C4-2B (cell line): ENCODE measurements around the gene DNAH2.

Experiments used
- H3K27ac ChIP-seq: fragments of 450-650 bp; 2 replicates; pipeline ENCODE4 v1.5.1; 2017
- ZFX ChIP-seq: fragments of 450-650 bp; IDR thresholded peaks from 2 replicates; pipeline ENCODE4 v1.6.1; 2017
- TF ChIP-seq, protein P1 (sequence below): fragments of 450-650 bp; conservative IDR thresholded peaks from 2 replicates; pipeline ENCODE4 v1.5.1; 2017; ENCODE audit warnings: mild to moderate bottlenecking

The DNAH2 gene

GRCh38 chr17:7769854-7770253 is 52.3 kb downstream of the DNAH2 start:
- no peak overlapping the region for H3K27ac ChIP-seq
- no peak for TF ChIP-seq ZFX
- TF ChIP-seq, protein P1, sequence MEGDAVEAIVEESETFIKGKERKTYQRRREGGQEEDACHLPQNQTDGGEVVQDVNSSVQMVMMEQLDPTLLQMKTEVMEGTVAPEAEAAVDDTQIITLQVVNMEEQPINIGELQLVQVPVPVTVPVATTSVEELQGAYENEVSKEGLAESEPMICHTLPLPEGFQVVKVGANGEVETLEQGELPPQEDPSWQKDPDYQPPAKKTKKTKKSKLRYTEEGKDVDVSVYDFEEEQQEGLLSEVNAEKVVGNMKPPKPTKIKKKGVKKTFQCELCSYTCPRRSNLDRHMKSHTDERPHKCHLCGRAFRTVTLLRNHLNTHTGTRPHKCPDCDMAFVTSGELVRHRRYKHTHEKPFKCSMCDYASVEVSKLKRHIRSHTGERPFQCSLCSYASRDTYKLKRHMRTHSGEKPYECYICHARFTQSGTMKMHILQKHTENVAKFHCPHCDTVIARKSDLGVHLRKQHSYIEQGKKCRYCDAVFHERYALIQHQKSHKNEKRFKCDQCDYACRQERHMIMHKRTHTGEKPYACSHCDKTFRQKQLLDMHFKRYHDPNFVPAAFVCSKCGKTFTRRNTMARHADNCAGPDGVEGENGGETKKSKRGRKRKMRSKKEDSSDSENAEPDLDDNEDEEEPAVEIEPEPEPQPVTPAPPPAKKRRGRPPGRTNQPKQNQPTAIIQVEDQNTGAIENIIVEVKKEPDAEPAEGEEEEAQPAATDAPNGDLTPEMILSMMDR, result no peak

- H3K27ac ChIP-seq, result no peak overlapping the region
- TF ChIP-seq ZFX, result no peak
- TF ChIP-seq, protein P1, result no peak
Observed at GRCh38 chr17:7774055-7774521, 56.5 kb downstream of the DNAH2 start.

DNA sequence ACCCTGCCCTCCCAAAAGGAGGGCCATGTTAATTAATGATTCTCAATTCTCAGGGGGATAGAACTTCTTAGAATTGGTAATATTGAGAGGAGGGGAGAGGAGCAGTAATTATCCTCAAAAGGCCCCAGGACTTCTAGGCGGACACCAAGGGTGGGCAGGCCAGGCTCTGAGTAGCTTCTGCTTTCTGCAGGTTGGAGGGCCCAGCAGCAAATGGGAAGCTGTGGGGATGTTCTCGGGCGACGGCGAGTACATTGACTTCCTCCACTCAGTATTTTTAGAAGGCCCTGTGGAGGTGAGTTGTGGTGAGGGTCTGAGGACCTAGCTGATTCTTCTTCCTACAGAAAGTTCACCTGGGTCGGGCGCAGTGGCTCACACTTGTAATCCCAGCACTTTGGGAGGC is 57.5 kb downstream of the DNAH2 start:
- no peak for TF ChIP-seq ZFX
- TF ChIP-seq, protein P1, result no peak
- no peak overlapping the region for H3K27ac ChIP-seq

- H3K27ac ChIP-seq, result no peak overlapping the region
- TF ChIP-seq ZFX, result no peak
- TF ChIP-seq, protein P1, result no peak
Observed at GRCh38 chr17:7777017-7777416, 59.5 kb downstream of the DNAH2 start.

DNA sequence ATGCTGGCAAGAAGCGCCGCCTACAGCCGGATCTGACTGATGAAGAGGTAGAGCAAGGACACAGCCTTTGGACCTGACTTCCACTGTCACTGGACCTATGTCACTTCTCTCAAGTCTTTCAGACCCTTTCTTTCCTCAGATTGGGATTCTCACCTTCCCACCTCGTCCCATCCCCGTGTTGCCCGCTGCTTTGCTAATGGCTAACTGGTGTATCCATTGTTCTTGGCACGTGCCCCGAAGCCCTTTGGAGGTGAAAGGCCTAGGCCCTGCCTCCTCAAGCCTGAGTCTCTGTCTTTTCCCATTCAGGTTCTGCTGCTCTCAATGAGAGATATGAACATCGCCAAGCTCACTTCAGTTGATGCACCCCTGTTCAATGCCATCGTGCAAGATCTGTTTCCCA is 63.2 kb downstream of the DNAH2 start:
- TF ChIP-seq, protein P1, result no peak
- no peak for TF ChIP-seq ZFX
- H3K27ac ChIP-seq, result no peak overlapping the region

DNA sequence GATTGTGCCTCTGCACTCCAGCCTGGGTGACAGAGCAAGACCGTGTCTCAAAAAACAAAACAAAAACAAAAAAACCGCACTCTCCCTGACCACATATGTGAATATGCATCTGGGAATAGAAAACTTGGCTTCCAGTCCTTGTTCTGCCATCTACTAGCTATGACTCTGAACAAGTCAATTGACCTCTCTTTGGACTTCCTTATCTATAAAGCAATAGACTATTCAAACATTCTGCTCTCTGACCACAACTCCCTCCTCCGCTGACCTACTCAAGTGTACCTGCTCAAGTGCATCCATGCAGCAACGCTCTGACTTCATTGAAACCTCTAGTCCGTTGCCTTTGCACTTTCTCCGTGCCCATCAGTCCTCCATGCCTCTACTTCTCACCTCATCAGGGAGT is 63.9 kb downstream of the DNAH2 start:
- H3K27ac ChIP-seq, result no peak overlapping the region
- TF ChIP-seq ZFX, result no peak
- TF ChIP-seq, protein P1, result no peak

DNA sequence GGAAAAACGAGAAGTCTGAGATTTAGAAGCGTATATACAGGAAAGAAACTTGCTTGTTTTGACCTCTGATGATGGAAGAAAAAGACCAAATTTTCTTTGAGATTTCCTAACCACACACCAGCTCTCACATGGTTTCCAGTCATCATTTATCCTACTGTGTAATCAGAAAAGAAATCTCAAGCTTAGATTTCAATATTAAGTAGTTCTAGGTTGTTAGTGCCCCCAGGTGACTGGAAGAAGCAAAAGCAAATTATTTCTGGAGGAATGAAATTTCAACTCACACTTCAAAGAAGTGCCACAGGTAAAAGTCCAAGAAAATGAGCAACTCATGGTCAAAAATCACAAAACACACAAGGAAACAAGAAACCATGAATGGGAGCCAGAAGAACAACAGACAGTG is 64.7 kb downstream of the DNAH2 start:
- no peak for TF ChIP-seq ZFX
- TF ChIP-seq, protein P1, result no peak
- H3K27ac ChIP-seq, result no peak overlapping the region
